Measurements from ENCODE around the gene POLR1D.
A peak's percentile ranks its signal among the peaks of the same experiment; 100 is the strongest.

POLR1D gene

GRCh38 chr13:27641711-27642502, 20.2 kb downstream of the POLR1D start:
- no peaks in the 10 kb centered on the region for H3K27me3 ChIP-seq (replicated peaks)
- in situ Hi-C loops (cut with HindIII; ENCODE audit: low pct_ligation_motif_present, low sequenced_read_pairs) = no loop called here
- H3K27ac ChIP-seq = no peak overlapping the region
- no peaks in the 10 kb centered on the region for H3K36me3 ChIP-seq (replicated peaks)
- no peak for DNase-seq
- no peak overlapping the region for H3K4me3 ChIP-seq (ENCODE audit: low read depth, low read length)
- TF ChIP-seq CTCF (IDR thresholded peaks at IDR 0.05; ENCODE audit: low read depth, low read length, missing control alignments) = no peak

GRCh38 chr13:27643334-27644132, 21.8 kb downstream of the POLR1D start:
- no peak overlapping the region for H3K27ac ChIP-seq
- no peaks in the 10 kb centered on the region for H3K27me3 ChIP-seq (replicated peaks)
- TF ChIP-seq CTCF (IDR thresholded peaks at IDR 0.05; ENCODE audit: low read depth, low read length, missing control alignments) = no peak
- in situ Hi-C loops (cut with HindIII; ENCODE audit: low pct_ligation_motif_present, low sequenced_read_pairs) = no loop called here
- no peak overlapping the region for H3K4me3 ChIP-seq (ENCODE audit: low read depth, low read length)
- H3K36me3 ChIP-seq (replicated peaks) = no peaks in the 10 kb centered on the region
- no peak for DNase-seq

- TF ChIP-seq CTCF (IDR thresholded peaks at IDR 0.05; ENCODE audit: low read depth, low read length, missing control alignments) = no peak
- peak; percentile 18 for DNase-seq
- Histone ChIP-seq H3K36me3 (replicated peaks) (peaks cover 4% of the 10 kb centered on the region), H3K27ac (no peak overlapping the region), H3K4me3 (ENCODE audit: low read depth, low read length) (no peak overlapping the region), H3K27me3 (replicated peaks) (no peaks in the 10 kb centered on the region)
- in situ Hi-C loops (cut with HindIII; ENCODE audit: low pct_ligation_motif_present, low sequenced_read_pairs) = no loop called here
Observed at GRCh38 chr13:27644302-27644701, 22.6 kb downstream of the POLR1D start.

- no peak overlapping the region for H3K4me3 ChIP-seq (ENCODE audit: low read depth, low read length)
- no peaks in the 10 kb centered on the region for H3K27me3 ChIP-seq (replicated peaks)
- H3K36me3 ChIP-seq (replicated peaks) = peaks cover 23% of the 10 kb centered on the region
- DNase-seq = no peak
- no peak overlapping the region for H3K27ac ChIP-seq
- TF ChIP-seq CTCF (IDR thresholded peaks at IDR 0.05; ENCODE audit: low read depth, low read length, missing control alignments) = no peak
- in situ Hi-C loops (cut with HindIII; ENCODE audit: low pct_ligation_motif_present, low sequenced_read_pairs) = no loop called here
Observed at GRCh38 chr13:27650312-27650711, 28.6 kb downstream of the POLR1D start.

GRCh38 chr13:27654059-27654458, 32.4 kb downstream of the POLR1D start:
- Histone ChIP-seq H3K27me3 (replicated peaks) (no peaks in the 10 kb centered on the region), H3K4me3 (ENCODE audit: low read depth, low read length) (no peak overlapping the region), H3K27ac (no peak overlapping the region), H3K36me3 (replicated peaks) (peaks cover 20% of the 10 kb centered on the region)
- DNase-seq = no peak
- in situ Hi-C loops (cut with HindIII; ENCODE audit: low pct_ligation_motif_present, low sequenced_read_pairs) = no loop called here
- no peak for TF ChIP-seq CTCF (IDR thresholded peaks at IDR 0.05; ENCODE audit: low read depth, low read length, missing control alignments)
